Neural crest cell (in vitro differentiated cells): ENCODE data around the gene ATP9B. TPM values are rescaled to one million over a fixed set of nuclear protein-coding genes. Genes with fewer than 3 reads are reported as not detected.

Source experiments
- DNase-seq: peaks from one replicate; pipeline ENCODE4 v3.0.0; 2021; ENCODE audit warnings: low read depth, mixed read lengths, low spot score
- H3K27ac Mint-ChIP-seq: one replicate; pipeline ENCODE4 v1.8.0; 2021; ENCODE audit warnings: mild to moderate bottlenecking, mixed read lengths; ENCODE audit not compliant: unreplicated experiment
- H3K27me3 Mint-ChIP-seq: 2 replicates; pipeline ENCODE4 v1.8.0; 2021; ENCODE audit warnings: low read depth, mild to moderate bottlenecking, mixed read lengths
- H3K36me3 Mint-ChIP-seq: 2 replicates; pipeline ENCODE4 v1.8.0; 2021; ENCODE audit warnings: low read depth, mild to moderate bottlenecking, mixed read lengths
- H3K4me1 Mint-ChIP-seq: 2 replicates; pipeline ENCODE4 v1.8.0; 2021; ENCODE audit warnings: mixed read lengths
- H3K4me3 Mint-ChIP-seq: one replicate; pipeline ENCODE4 v1.8.0; 2021; ENCODE audit warnings: mild to moderate bottlenecking, mixed read lengths
- H3K9me3 Mint-ChIP-seq: 2 replicates; pipeline ENCODE4 v1.8.0; 2021; ENCODE audit warnings: mixed read lengths
- CTCF ChIP-seq: fragments of 200-600 bp; sonication (generic); conservative IDR thresholded peaks from 2 replicates; pipeline ENCODE4 v1.5.0; 2021; ENCODE audit warnings: antibody characterized with exemption, mild to moderate bottlenecking
- total RNA-seq: library from RNA; stranded (reverse); gene quantifications from 2 replicates; pipeline ENCODE4 v1.2.1, GENCODE V29; 2021

Gene ATP9B
- total RNA-seq, 1 donor from 2014 or later: 32.9 TPM

DNA sequence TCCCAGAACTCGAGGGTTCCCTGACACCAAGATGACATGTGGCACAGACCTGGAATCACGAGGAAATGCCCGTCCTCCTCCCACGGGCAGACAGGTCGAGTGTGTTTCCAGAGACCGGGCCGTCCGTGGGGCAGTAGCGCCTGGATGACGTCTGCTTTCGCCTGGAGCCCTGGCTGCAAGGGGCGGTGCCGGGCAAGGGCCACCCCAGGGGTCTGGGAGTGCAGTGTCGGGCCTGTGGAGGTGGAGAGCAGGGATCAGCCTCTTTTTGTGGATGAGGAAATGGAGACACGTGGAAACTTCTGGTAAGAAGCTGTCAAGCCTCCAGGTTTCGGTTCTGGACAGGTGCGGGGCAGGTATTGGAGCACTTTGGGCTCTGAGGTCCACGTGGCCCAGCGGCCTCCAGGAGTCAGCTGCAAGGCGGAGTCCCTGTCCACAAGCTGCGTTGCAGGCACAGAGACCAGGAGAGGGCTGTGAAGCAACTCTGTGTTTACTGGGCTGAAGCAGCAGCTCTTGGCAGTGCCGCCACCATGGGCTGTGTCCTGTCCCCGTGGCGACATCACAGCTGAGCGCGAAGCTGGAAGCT lies 352.2 kb downstream of the ATP9B start:
- no peak overlapping the region for H3K27ac Mint-ChIP-seq

GRCh38 chr18:79422022-79422782 lies 353.0 kb downstream of the ATP9B start:
- TF ChIP-seq CTCF: no peak
- DNase-seq: no peak
- no peak overlapping the region for H3K27ac Mint-ChIP-seq
- no peaks in the 10 kb centered on the region for H3K9me3 Mint-ChIP-seq
- peaks cover 2% of the 10 kb centered on the region for H3K27me3 Mint-ChIP-seq
- H3K4me3 Mint-ChIP-seq: no peak overlapping the region
- H3K36me3 Mint-ChIP-seq: no peaks in the 10 kb centered on the region
- H3K4me1 Mint-ChIP-seq: peaks cover 17% of the 10 kb centered on the region

More for the DNA sequence above, 352.2 kb downstream of the ATP9B start:
- Mint-ChIP-seq H3K4me1 (peaks cover 17% of the 10 kb centered on the region), H3K27me3 (peaks cover 2% of the 10 kb centered on the region), H3K4me3 (no peak overlapping the region), H3K36me3 (no peaks in the 10 kb centered on the region), H3K9me3 (no peaks in the 10 kb centered on the region)
- no peak for TF ChIP-seq CTCF
- no peak for DNase-seq

DNA sequence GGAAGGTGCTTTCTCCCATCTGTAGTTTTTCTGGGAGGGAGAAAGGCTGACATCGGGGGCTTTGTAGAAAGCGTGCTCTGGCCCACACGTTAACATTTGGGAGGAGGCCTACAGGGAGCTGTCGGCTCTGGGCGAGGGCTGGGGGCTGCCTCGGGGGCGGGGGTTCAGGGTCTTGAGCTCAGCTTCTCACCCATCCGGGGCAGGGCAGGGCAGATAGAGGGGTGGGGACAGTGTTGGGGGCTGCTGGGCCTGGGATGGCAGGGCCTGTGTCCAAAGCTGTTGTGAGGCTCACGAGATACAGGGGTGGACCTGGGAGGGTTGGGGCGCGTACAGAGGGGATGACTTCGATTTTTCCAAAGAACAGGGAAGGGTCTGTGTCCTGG lies 353.6 kb downstream of the ATP9B start:
- H3K27me3 Mint-ChIP-seq: peaks cover 2% of the 10 kb centered on the region
- H3K27ac Mint-ChIP-seq: no peak overlapping the region
- H3K4me3 Mint-ChIP-seq: no peak overlapping the region
- no peak for DNase-seq
- no peaks in the 10 kb centered on the region for H3K9me3 Mint-ChIP-seq
- no peaks in the 10 kb centered on the region for H3K36me3 Mint-ChIP-seq
- no peak for TF ChIP-seq CTCF
- peaks cover 17% of the 10 kb centered on the region for H3K4me1 Mint-ChIP-seq

DNA sequence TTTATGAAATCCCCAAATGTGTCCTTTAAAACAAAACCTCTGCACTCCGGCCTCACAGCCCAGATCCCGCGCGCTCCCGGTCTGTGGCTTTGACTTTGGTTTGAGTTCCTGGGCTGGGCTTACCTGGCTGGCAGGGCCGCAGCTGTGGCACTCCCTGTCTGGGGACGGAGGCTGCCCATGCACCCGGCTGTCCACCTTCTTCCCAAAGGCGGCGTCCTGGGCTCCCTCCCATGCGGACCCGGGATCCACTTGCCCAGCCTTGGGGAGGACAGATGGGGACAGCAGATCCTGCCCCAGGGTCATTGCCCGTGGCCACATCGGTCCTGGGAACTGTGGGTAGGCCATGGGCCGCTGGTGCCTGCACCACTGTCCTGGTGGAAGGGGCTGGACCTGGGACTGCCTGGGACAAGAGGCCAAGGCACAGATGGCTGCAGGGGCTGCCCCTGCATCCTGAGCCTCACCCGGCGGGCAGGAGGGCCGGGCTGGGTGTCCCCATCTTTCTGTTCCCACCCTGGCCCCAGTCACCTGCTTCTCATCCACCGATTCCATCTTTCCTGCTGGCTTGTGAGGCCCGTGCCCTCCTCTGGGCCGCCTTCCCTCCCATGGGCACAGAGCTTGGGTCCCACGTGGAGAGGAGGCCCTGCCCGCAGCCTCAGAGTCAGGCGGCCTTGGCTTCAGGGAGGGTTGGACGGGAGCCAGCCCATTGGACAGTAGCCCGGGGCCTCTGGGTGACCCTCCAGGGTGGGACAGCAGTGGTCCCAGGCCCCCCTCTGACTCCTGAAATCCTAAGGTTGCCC lies 354.2 kb downstream of the ATP9B start:
- Mint-ChIP-seq H3K4me3 (no peak overlapping the region), H3K27ac (no peak overlapping the region), H3K4me1 (peaks cover 22% of the 10 kb centered on the region), H3K36me3 (no peaks in the 10 kb centered on the region), H3K27me3 (peaks cover 2% of the 10 kb centered on the region), H3K9me3 (no peaks in the 10 kb centered on the region)
- TF ChIP-seq CTCF: no peak
- DNase-seq: no peak

DNA sequence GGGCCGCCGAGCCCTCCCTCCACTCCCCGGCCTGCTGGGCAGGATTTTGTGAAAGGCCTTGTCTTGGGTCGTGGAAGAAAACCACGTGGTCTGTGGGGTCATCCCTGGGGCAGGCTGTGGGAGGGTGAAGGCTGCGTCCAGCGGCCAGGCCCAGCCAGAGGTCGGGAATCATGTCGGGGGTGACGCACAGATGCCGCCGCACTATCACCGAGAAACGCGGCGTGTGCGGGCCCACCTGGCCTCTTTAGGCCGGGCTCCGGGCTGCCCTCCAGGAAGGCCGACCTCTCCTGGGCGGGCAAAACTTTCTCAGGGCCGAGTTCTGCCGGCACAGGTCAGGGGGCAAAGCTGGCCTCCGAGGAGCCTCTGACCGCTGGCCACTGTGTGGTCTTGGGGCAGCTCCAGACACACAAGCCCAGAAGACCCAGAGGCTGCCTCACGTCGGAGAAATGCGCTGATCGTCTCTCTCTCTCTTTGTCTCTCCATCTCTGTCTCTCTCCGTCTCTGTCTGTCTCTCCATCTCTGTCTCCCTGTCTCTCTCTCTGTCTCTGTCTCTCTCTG lies 354.9 kb downstream of the ATP9B start:
- peaks cover 2% of the 10 kb centered on the region for H3K27me3 Mint-ChIP-seq
- H3K27ac Mint-ChIP-seq: no peak overlapping the region
- no peak for TF ChIP-seq CTCF
- DNase-seq: no peak
- H3K36me3 Mint-ChIP-seq: no peaks in the 10 kb centered on the region
- H3K9me3 Mint-ChIP-seq: no peaks in the 10 kb centered on the region
- H3K4me3 Mint-ChIP-seq: no peak overlapping the region
- peaks cover 24% of the 10 kb centered on the region for H3K4me1 Mint-ChIP-seq
